ENCODE results near the gene CELA2A. TPM values are rescaled to one million over a fixed set of nuclear protein-coding genes. Genes with fewer than 3 reads are reported as not detected.
"Not testable (repeated sequence)": the region's sequence is repeated elsewhere in the genome, so short reads cannot be mapped to it uniquely, and the experiment has no call there.

Gene CELA2A
- total and polyA plus RNA-seq, 11 donors = 0.76 to 1.0 (median 0.84) TPM; not detected in 6

GRCh38 chr1:15515022-15515663 lies 58.6 kb downstream of the CELA2A start:
- Histone ChIP-seq H3K4me1 (peaks cover 0 to 13% (median 0%) of the 10 kb centered on the region in 12 donors), H3K27ac (no peak overlapping the region), H3K27me3 (no peaks in the 10 kb centered on the region), H3K9me3 (no peaks in the 10 kb centered on the region), H3K36me3 (peaks cover 0 to 56% (median 21%) of the 10 kb centered on the region in 9 donors), H3K4me3 (no peak overlapping the region)
- intact Hi-C loops (cut with DNase I) = no loop called here
- 61 to 69% (median 65%) methylated on average over 2 of the region's 2 CpGs for WGBS, 4 donors
- TF ChIP-seq POLR2A (IDR thresholded peaks at IDR 0.05) = no peak
- no peak for TF ChIP-seq CTCF (IDR thresholded peaks at IDR 0.05)
- no peak for ATAC-seq
- DNase-seq = no peak

DNA sequence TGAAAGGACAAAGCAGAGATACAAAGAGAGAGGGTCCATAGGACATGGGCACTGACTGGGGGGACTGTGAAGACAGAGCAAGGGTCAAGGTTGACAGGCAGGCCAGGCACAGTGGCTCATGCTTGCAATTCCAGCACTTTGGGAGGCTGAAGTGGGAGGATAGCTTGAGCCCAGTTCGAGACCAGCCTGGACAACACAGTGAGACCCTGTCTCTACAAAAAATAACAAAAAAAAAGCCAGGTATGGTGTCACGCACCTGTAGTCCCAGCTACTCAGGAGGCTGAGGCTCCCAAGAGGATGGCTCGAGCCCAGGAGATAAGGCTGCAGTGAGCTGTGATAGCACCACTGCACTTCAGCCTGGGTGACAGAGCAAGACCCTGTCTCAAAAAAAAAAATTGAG lies 63.1 kb downstream of the CELA2A start:
- H3K36me3 ChIP-seq = peaks cover 0 to 29% (median 13%) of the 10 kb centered on the region in 9 donors
- H3K27ac ChIP-seq = no peak overlapping the region
- ATAC-seq (no peak), DNase-seq (no peak)
- H3K4me3 ChIP-seq = no peak overlapping the region
- intact Hi-C loops (cut with DNase I) = loop anchor here in 2 of 10 donors (5.0 to 10.0 kb wide), 2 partner anchors 192 to 195 kb away; no protein-coding TSS in a partner anchor
- no peaks in the 10 kb centered on the region for H3K27me3 ChIP-seq
- H3K4me1 ChIP-seq = peaks cover 0 to 31% (median 9%) of the 10 kb centered on the region in 12 donors
- TF ChIP-seq POLR2A (IDR thresholded peaks at IDR 0.05) (no peak), CTCF (IDR thresholded peaks at IDR 0.05) (no peak)
- no peaks in the 10 kb centered on the region for H3K9me3 ChIP-seq
- WGBS, 4 donors = 80 to 83% (median 83%) methylated on average over 3 of the region's 3 CpGs

GRCh38 chr1:15521206-15521906 lies 64.8 kb downstream of the CELA2A start:
- not testable (repeated sequence) for H3K4me3 ChIP-seq, ATAC-seq, H3K9me3 ChIP-seq, DNase-seq, H3K27ac ChIP-seq, H3K27me3 ChIP-seq
- H3K4me1 ChIP-seq = peaks cover 8 to 31% (median 19%) of the 10 kb centered on the region in 12 donors
- WGBS, 4 donors = 89 to 92% (median 91%) methylated on average over 17 of the region's 17 CpGs
- H3K36me3 ChIP-seq = peaks cover 0 to 18% (median 13%) of the 10 kb centered on the region in 9 donors
- intact Hi-C loops (cut with DNase I) = loop anchor here in 2 of 10 donors (5.0 to 10.0 kb wide), 2 partner anchors 194 to 197 kb away; no protein-coding TSS in a partner anchor

Other genes starting within 250 kb of the CELA2A start
- 1 to 10 TPM in 1 of 9 donors, under 1 TPM in 5, not detected in 3; 0.07 to 1.1 (median 0.18) TPM for gene FHAD1, start 209.5 kb upstream of the CELA2A start, total RNA-seq
- gene FHAD1, start 209.5 kb upstream of the CELA2A start, polyA plus RNA-seq = under 1 TPM in 1 of 2 donors, not detected in 1; 0.06 TPM
- 10 to 100 TPM; 11.2 to 52.2 (median 15.8) TPM for gene EFHD2, start 46.8 kb upstream of the CELA2A start, total RNA-seq
- gene EFHD2, start 46.8 kb upstream of the CELA2A start, polyA plus RNA-seq = 10 to 100 TPM; 13.9 to 20.3 TPM
- gene CTRC, start 18.3 kb upstream of the CELA2A start, total RNA-seq = 1 to 10 TPM in 3 of 9 donors, under 1 TPM in 1, not detected in 5; 0.96 to 1.8 (median 1.5) TPM
- not detected for gene CTRC, start 18.3 kb upstream of the CELA2A start, polyA plus RNA-seq
- gene CELA2B, start 19.4 kb downstream of the CELA2A start, total RNA-seq = not detected
- not detected for gene CELA2B, start 19.4 kb downstream of the CELA2A start, polyA plus RNA-seq
- 10 to 100 TPM in 6 of 9 donors, 1 to 10 TPM in 3; 8.6 to 15.9 (median 11.8) TPM for gene CASP9, start 67.5 kb downstream of the CELA2A start, total RNA-seq
- gene CASP9, start 67.5 kb downstream of the CELA2A start, polyA plus RNA-seq = 10 to 100 TPM; 11.5 to 16.9 TPM
- gene DNAJC16, start 70.1 kb downstream of the CELA2A start, total RNA-seq = 10 to 100 TPM; 11.9 to 22.8 (median 19.1) TPM
- 10 to 100 TPM in 1 of 2 donors, 1 to 10 TPM in 1; 4.2 to 10.3 TPM for gene DNAJC16, start 70.1 kb downstream of the CELA2A start, polyA plus RNA-seq
- under 1 TPM in 3 of 9 donors, not detected in 6; 0.22 to 0.53 (median 0.23) TPM for gene AGMAT, start 128.3 kb downstream of the CELA2A start, total RNA-seq
- gene AGMAT, start 128.3 kb downstream of the CELA2A start, polyA plus RNA-seq = under 1 TPM; 0.08 to 0.12 TPM
- gene DDI2, start 160.7 kb downstream of the CELA2A start, total RNA-seq = 10 to 100 TPM; 15.0 to 33.5 (median 24.5) TPM
- gene DDI2, start 160.7 kb downstream of the CELA2A start, polyA plus RNA-seq = 1 to 10 TPM; 6.2 to 9.4 TPM
- gene PLEKHM2, start 227.6 kb downstream of the CELA2A start, total RNA-seq = 100 to 1,000 TPM in 2 of 9 donors, 10 to 100 TPM in 7; 69.9 to 150 (median 84.4) TPM
- gene PLEKHM2, start 227.6 kb downstream of the CELA2A start, polyA plus RNA-seq = 100 to 1,000 TPM in 1 of 2 donors, 10 to 100 TPM in 1; 83.1 to 104 TPM

Data from heart left ventricle (tissue), 16 donors.